HCT116 (cell line): ENCODE results near the gene PRUNE1. TPM values are rescaled to one million over a fixed set of nuclear protein-coding genes. Genes with fewer than 3 reads are reported as not detected.

Experiments used
- ATAC-seq: fragments of 200-7000 bp; cut with Tn5 transposase; 2 replicates; pipeline ENCODE4 v1.9.1; 2020; ENCODE audit warnings: mild to moderate bottlenecking, moderate library complexity
- BruUV-seq: library from RNA; stranded (reverse); fragments of 400-500 nt; replicated peaks from 2 replicates; lab custom pipeline; 2021; lab: Mats Ljungman, UMichigan
- CTCF ChIA-PET: fragments of 300-600 bp; sonication (Branson Sonifier 250); formaldehyde crosslinking; loops from one replicate; lab custom pipeline; 2021; ENCODE audit warnings: antibody characterized with exemption; lab: Charles Lee
- POLR2A ChIA-PET: fragments of 300-600, 350-600 bp; sonication (Branson Sonifier 250); formaldehyde crosslinking; loops from one replicate; lab custom pipeline; 2021; ENCODE audit warnings: antibody characterized with exemption; lab: Charles Lee
- RAD21 ChIA-PET, 2 experiments: fragments of 300-600 bp; sonication (Branson Sonifier 250); formaldehyde crosslinking; loops; one replicate each; lab custom pipeline; 2023; ENCODE audit warnings: low total read pairs in 2 of 2; ENCODE audit not compliant: uncharacterized antibody in 2 of 2, unreplicated experiment in 2 of 2, low non-redundant PET in 1 of 2; lab: Charles Lee
- DNase-seq: peaks from one replicate; pipeline ENCODE4 v3.0.0-alpha.2; 2010; ENCODE audit warnings: low read depth, low spot score
- H2AFZ ChIP-seq: fragments of 200-600 bp; shearing (Covaris generic), sonication (generic); 2 replicates; pipeline ENCODE4 v1.6.1; 2017; ENCODE audit warnings: low read depth, mixed run types, mixed read lengths, antibody characterized with exemption, low read length; ENCODE audit not compliant: poor library complexity, severe bottlenecking
- H3K27ac ChIP-seq: 2 replicates; pipeline ENCODE4 v1.5.1; 2012; ENCODE audit warnings: low read depth, low read length
- H3K27me3 ChIP-seq: fragments of 200-600 bp; sonication (generic); 2 replicates; pipeline ENCODE4 v1.6.1; 2016; ENCODE audit warnings: mixed run types, low read length, mixed read lengths; ENCODE audit not compliant: insufficient read depth
- H3K36me3 ChIP-seq, 2 experiments: fragments of 200-500 bp in 1 of 2; fragments of 200-600 bp in 1 of 2; sonication (Bioruptor generic) in 1 of 2; sonication (generic) in 1 of 2; 2 replicates each; pipeline versions ENCODE4 v1.5.1 to v1.6.1; 2014 to 2016; ENCODE audit warnings: low read length in 2 of 2, inconsistent platforms in 1 of 2, mixed read lengths in 1 of 2, mixed run types in 1 of 2; ENCODE audit not compliant: insufficient read depth in 2 of 2, control insufficient read depth in 1 of 2
- H3K4me1 ChIP-seq, 2 experiments: fragments of 200-600 bp in 1 of 2; sonication (generic) in 1 of 2; 2 replicates each; pipeline versions ENCODE4 v1.5.1 to v1.6.1; 2012 to 2017; ENCODE audit warnings: low read length in 2 of 2, inconsistent platforms in 1 of 2, mild to moderate bottlenecking in 1 of 2, mixed read lengths in 1 of 2, mixed run types in 1 of 2, moderate library complexity in 1 of 2; ENCODE audit not compliant: insufficient read depth in 2 of 2, control insufficient read depth in 1 of 2
- H3K4me2 ChIP-seq: fragments of 200-600 bp; sonication (generic); 2 replicates; pipeline ENCODE4 v1.6.1; 2017; ENCODE audit warnings: mixed run types, low read length, mixed read lengths
- H3K4me3 ChIP-seq, 2 experiments: fragments of 200-600 bp in 1 of 2; sonication (generic) in 1 of 2; replicated peaks in 1 of 2; 2 replicates each; pipeline ENCODE4 v1.5.1; 2011 to 2016; ENCODE audit warnings: low read length in 2 of 2, control low read depth in 1 of 2, low read depth in 1 of 2, mild to moderate bottlenecking in 1 of 2, mixed read lengths in 1 of 2, mixed run types in 1 of 2
- H3K79me2 ChIP-seq: fragments of 200-600 bp; sonication (generic); 2 replicates; pipeline ENCODE4 v1.6.1; 2017; ENCODE audit warnings: mild to moderate bottlenecking, mixed run types, low read length, moderate library complexity, mixed read lengths; ENCODE audit not compliant: insufficient read depth
- H3K9ac ChIP-seq: fragments of 200-600 bp; sonication (generic); 2 replicates; pipeline ENCODE4 v1.6.1; 2016; ENCODE audit warnings: low read length, mixed read lengths
- H3K9me2 ChIP-seq: fragments of 200-600 bp; sonication (generic), shearing (Covaris generic); 2 replicates; pipeline ENCODE4 v1.6.1; 2017; ENCODE audit warnings: mixed run types, mild to moderate bottlenecking, moderate library complexity; ENCODE audit not compliant: insufficient read depth
- H3K9me3 ChIP-seq, 2 experiments: fragments of 200-500 bp in 1 of 2; fragments of 200-600 bp in 1 of 2; sonication (Bioruptor generic) in 1 of 2; sonication (generic) in 1 of 2; 2 replicates each; pipeline ENCODE4 v1.6.1; 2014 to 2017; ENCODE audit warnings: low read length in 2 of 2, mixed read lengths in 2 of 2, inconsistent platforms in 1 of 2, low read depth in 1 of 2, mild to moderate bottlenecking in 1 of 2, mixed run types in 1 of 2, moderate library complexity in 1 of 2; ENCODE audit not compliant: control insufficient read depth in 1 of 2, insufficient read depth in 1 of 2
- H4K20me1 ChIP-seq: fragments of 200-600 bp; sonication (generic), shearing (Covaris generic); 2 replicates; pipeline ENCODE4 v1.6.1; 2017; ENCODE audit warnings: mixed run types, mild to moderate bottlenecking, moderate library complexity; ENCODE audit not compliant: insufficient read depth
- CEBPB ChIP-seq: IDR thresholded peaks from 2 replicates; pipeline ENCODE4 v1.6.1; 2012; ENCODE audit warnings: low read depth
- EGR1 ChIP-seq: IDR thresholded peaks from 2 replicates; pipeline ENCODE4 v1.6.1; 2012; ENCODE audit warnings: low read depth
- ELF1 ChIP-seq: IDR thresholded peaks from 2 replicates; pipeline ENCODE4 v1.6.1; 2012; ENCODE audit warnings: low read depth, borderline replicate concordance
- EZH2 ChIP-seq: fragments of 200-600 bp; sonication (generic); IDR thresholded peaks from 2 replicates; pipeline ENCODE4 v1.6.1; 2017; ENCODE audit warnings: antibody characterized with exemption, mixed run types
- EZH2phosphoT487 ChIP-seq: fragments of 200-600 bp; IDR thresholded peaks from 2 replicates; pipeline ENCODE4 v1.6.1; 2018; ENCODE audit warnings: antibody characterized with exemption, borderline replicate concordance
- FOSL1 ChIP-seq: IDR thresholded peaks from 2 replicates; pipeline ENCODE4 v1.6.1; 2012; ENCODE audit warnings: low read depth
- POLR2A ChIP-seq: IDR thresholded peaks from 2 replicates; pipeline ENCODE4 v1.7.0; 2011; ENCODE audit warnings: borderline replicate concordance; ENCODE audit not compliant: insufficient read depth, insufficient read length; ENCODE audit errors: extremely low read depth
- POLR2AphosphoS5 ChIP-seq: IDR thresholded peaks from 2 replicates; pipeline ENCODE4 v1.6.1; 2011; ENCODE audit warnings: mild to moderate bottlenecking, low read depth, low read length, moderate library complexity
- RAD21 ChIP-seq: IDR thresholded peaks from 2 replicates; pipeline ENCODE4 v1.6.1; 2012; ENCODE audit warnings: low read depth, mild to moderate bottlenecking
- SIN3A ChIP-seq: IDR thresholded peaks from 2 replicates; pipeline ENCODE4 v1.6.1; 2012; ENCODE audit warnings: low read depth
- SP1 ChIP-seq: IDR thresholded peaks from 2 replicates; pipeline ENCODE4 v1.6.1; 2012; ENCODE audit warnings: low read depth
- TCF7L2 ChIP-seq: IDR thresholded peaks from 2 replicates; pipeline ENCODE4 v1.7.0; 2011; ENCODE audit warnings: borderline replicate concordance, inconsistent platforms; ENCODE audit not compliant: insufficient read depth, insufficient read length; ENCODE audit errors: extremely low read depth
- YY1 ChIP-seq: IDR thresholded peaks from 2 replicates; pipeline ENCODE4 v1.6.1; 2011; ENCODE audit warnings: low read length, low read depth, moderate library complexity, mild to moderate bottlenecking; ENCODE audit not compliant: insufficient replicate concordance; ENCODE audit errors: extremely low read depth
- ZFX ChIP-seq: fragments of 450-650 bp; IDR thresholded peaks from 2 replicates; pipeline ENCODE4 v1.6.1; 2017
- ZNF274 ChIP-seq: fragments of 200-500 bp; sonication (Bioruptor generic); IDR thresholded peaks from 2 replicates; pipeline ENCODE4 v1.6.1; 2014; ENCODE audit warnings: mild to moderate bottlenecking, low read depth, low read length, inconsistent platforms
- intact Hi-C: fragments of 100-400 bp; cut with micrococcal nuclease; formaldehyde crosslinking; loops from 2 replicates; pipeline ENCODE4 v1.10.0; 2022
- total RNA-seq: library from RNA; stranded (reverse); gene quantifications from one replicate; pipeline ENCODE4 v1.2.1, GENCODE V29; 2021; ENCODE audit not compliant: unreplicated experiment
- TF ChIP-seq, protein P1 (sequence below), 3 experiments: fragments of 200-600 bp in 1 of 3; sonication (generic) in 1 of 3; IDR thresholded peaks in 2 of 3; conservative IDR thresholded peaks in 1 of 3; 2 replicates each; pipeline ENCODE4 v1.5.1; 2012 to 2017; ENCODE audit warnings: low read depth in 2 of 3, low read length in 2 of 3, antibody characterized with exemption in 1 of 3, borderline replicate concordance in 1 of 3, control low read depth in 1 of 3, mild to moderate bottlenecking in 1 of 3, mixed read lengths in 1 of 3, mixed run types in 1 of 3, moderate library complexity in 1 of 3; ENCODE audit not compliant: insufficient read depth in 1 of 3
- TF ChIP-seq, protein P2 (sequence below): IDR thresholded peaks from 2 replicates; pipeline ENCODE4 v1.6.1; 2011; ENCODE audit warnings: mild to moderate bottlenecking, low read length, moderate library complexity; ENCODE audit not compliant: insufficient replicate concordance; ENCODE audit errors: extremely low read depth

Gene PRUNE1
- total RNA-seq, 1 experiment from 2014 or later: 20.2 TPM

DNA sequence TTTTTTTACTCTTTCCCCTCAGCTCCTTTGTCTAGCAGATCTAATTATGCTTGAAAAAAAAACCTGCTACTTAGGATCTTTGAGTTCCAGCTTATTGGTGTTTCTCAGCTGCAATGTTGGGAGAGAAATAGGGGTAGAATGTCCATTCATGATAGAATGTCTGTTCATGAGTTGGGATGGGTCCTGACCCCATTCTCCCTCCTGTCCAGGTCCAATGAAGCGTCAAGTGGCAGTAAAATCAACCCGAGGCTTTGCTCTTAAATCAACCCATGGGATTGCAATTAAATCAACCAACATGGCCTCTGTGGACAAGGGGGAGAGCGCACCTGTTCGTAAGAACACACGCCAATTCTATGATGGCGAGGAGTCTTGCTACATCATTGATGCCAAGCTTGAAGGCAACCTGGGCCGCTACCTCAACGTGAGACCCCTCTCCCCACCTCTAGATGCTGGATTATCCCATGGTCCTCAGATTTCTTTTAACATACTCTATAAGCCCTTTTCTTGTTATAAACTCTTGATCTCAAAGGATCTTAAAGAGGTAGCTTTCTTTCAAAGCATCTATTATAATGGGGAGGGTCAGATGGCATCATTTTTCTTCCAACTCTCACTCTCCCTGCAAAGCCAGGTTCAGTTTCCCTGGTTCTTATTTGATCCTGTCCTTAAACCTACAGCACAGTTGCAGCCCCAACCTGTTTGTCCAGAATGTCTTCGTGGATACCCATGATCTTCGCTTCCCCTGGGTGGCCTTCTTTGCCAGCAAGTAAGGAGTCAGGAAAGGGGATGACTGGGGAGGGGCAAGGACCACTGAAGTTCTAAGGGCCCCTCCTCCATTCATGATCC, 44.7 kb upstream of the PRUNE1 start:
- no peaks in the 10 kb centered on the region for H3K9me3 ChIP-seq
- peaks cover 48 to 81% of the 10 kb centered on the region in 2 experiments for H3K36me3 ChIP-seq
- ATAC-seq (no peak), DNase-seq (no peak)
- H4K20me1 ChIP-seq: no peaks in the 10 kb centered on the region
- TF ChIP-seq SP1 (no peak), CEBPB (no peak), EGR1 (no peak), YY1 (no peak), ZFX (no peak), SIN3A (no peak), EZH2phosphoT487 (no peak), POLR2A (no peak), TCF7L2 (no peak), ELF1 (no peak), FOSL1 (no peak), POLR2AphosphoS5 (no peak), ZNF274 (no peak), RAD21 (no peak), EZH2 (no peak)
- TF ChIP-seq, protein P1, sequence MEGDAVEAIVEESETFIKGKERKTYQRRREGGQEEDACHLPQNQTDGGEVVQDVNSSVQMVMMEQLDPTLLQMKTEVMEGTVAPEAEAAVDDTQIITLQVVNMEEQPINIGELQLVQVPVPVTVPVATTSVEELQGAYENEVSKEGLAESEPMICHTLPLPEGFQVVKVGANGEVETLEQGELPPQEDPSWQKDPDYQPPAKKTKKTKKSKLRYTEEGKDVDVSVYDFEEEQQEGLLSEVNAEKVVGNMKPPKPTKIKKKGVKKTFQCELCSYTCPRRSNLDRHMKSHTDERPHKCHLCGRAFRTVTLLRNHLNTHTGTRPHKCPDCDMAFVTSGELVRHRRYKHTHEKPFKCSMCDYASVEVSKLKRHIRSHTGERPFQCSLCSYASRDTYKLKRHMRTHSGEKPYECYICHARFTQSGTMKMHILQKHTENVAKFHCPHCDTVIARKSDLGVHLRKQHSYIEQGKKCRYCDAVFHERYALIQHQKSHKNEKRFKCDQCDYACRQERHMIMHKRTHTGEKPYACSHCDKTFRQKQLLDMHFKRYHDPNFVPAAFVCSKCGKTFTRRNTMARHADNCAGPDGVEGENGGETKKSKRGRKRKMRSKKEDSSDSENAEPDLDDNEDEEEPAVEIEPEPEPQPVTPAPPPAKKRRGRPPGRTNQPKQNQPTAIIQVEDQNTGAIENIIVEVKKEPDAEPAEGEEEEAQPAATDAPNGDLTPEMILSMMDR (IDR thresholded peaks at IDR 0.05 in 2 of 3, conservative IDR thresholded peaks at IDR 0.05 in 1 of 3; ENCODE audit: borderline replicate concordance in 1 of 3, insufficient read depth in 1 of 3, low read depth in 2 of 3, low read length in 2 of 3): no peak
- TF ChIP-seq, protein P2, sequence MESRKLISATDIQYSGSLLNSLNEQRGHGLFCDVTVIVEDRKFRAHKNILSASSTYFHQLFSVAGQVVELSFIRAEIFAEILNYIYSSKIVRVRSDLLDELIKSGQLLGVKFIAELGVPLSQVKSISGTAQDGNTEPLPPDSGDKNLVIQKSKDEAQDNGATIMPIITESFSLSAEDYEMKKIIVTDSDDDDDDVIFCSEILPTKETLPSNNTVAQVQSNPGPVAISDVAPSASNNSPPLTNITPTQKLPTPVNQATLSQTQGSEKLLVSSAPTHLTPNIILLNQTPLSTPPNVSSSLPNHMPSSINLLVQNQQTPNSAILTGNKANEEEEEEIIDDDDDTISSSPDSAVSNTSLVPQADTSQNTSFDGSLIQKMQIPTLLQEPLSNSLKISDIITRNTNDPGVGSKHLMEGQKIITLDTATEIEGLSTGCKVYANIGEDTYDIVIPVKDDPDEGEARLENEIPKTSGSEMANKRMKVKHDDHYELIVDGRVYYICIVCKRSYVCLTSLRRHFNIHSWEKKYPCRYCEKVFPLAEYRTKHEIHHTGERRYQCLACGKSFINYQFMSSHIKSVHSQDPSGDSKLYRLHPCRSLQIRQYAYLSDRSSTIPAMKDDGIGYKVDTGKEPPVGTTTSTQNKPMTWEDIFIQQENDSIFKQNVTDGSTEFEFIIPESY: no peak
- H3K4me2 ChIP-seq: no peak overlapping the region
- BruUV-seq: no TSS peak
- H3K79me2 ChIP-seq: peaks cover 6% of the 10 kb centered on the region; the same call in 1 of the 2 replicates
- H2AFZ ChIP-seq: no peak overlapping the region
- ChIA-PET RAD21 (no interaction called here), POLR2A (no interaction called here), CTCF (no interaction called here)
- H3K27ac ChIP-seq: no peak overlapping the region
- no peaks in the 10 kb centered on the region for H3K9me2 ChIP-seq
- intact Hi-C loops: no loop called here
- H3K9ac ChIP-seq: no peak overlapping the region
- no peaks in the 10 kb centered on the region for H3K27me3 ChIP-seq
- H3K4me1 ChIP-seq: no peaks in the 10 kb centered on the region
- H3K4me3 ChIP-seq: no peak overlapping the region
